K562 (cell line): Measurements from ENCODE around the gene GPATCH4. TPM values are rescaled to one million over a fixed set of nuclear protein-coding genes. Genes with fewer than 3 reads are reported as not detected.
A peak's percentile ranks its signal among the peaks of the same experiment; 100 is the strongest.

Experiments
- ARHGAP35 ChIP-seq: fragments of 450-650 bp; IDR thresholded peaks from 2 replicates; pipeline ENCODE4 v1.6.1; 2018; ENCODE audit not compliant: partially characterized antibody
- ARNT ChIP-seq, 2 experiments: fragments of 450-650 bp; IDR thresholded peaks; 2 replicates each; pipeline ENCODE4 v1.6.1; 2016; ENCODE audit warnings: mild to moderate bottlenecking in 1 of 2
- CLOCK ChIP-seq: fragments of 250-450 bp; sonication (Bioruptor Pico); IDR thresholded peaks from 2 replicates; pipeline ENCODE4 v1.4.0; 2020; ENCODE audit warnings: mild to moderate bottlenecking, moderate library complexity, borderline replicate concordance
- CREBBP ChIP-seq: IDR thresholded peaks from one replicate; pipeline ENCODE4 v1.6.1; 2012; ENCODE audit warnings: low read depth, mild to moderate bottlenecking, control low read depth, inconsistent platforms, low read length
- FOXK1 ChIP-seq: sonication (generic); formaldehyde crosslinking; IDR thresholded peaks from 2 replicates; pipeline ENCODE4 v1.8.0; 2022; ENCODE audit warnings: missing genetic modification reagents, mild to moderate bottlenecking, borderline replicate concordance
- HMBOX1 ChIP-seq: sonication (generic); IDR thresholded peaks from 2 replicates; pipeline ENCODE4 v1.6.1; 2016
- HSF4 ChIP-seq: fragments of 250-450 bp; sonication (Bioruptor Pico); IDR thresholded peaks from 2 replicates; pipeline ENCODE4 v2.1.2; 2022; ENCODE audit warnings: mild to moderate bottlenecking, moderate library complexity, borderline replicate concordance
- ILK ChIP-seq: fragments of 450-650 bp; IDR thresholded peaks from 2 replicates; pipeline ENCODE4 v1.6.1; 2016; ENCODE audit warnings: missing genetic modification characterization, low read depth, mild to moderate bottlenecking, missing compliant biosample characterization, moderate library complexity, borderline replicate concordance
- KDM1A ChIP-seq, 2 experiments: fragments of 450-650 bp; IDR thresholded peaks; 2 replicates each; pipeline ENCODE4 v1.6.1; 2016; ENCODE audit warnings: mild to moderate bottlenecking in 2 of 2
- NBN ChIP-seq: fragments of 450-650 bp; IDR thresholded peaks from 2 replicates; pipeline ENCODE4 v1.6.1; 2016; ENCODE audit warnings: low read depth, mild to moderate bottlenecking
- NR2C1 ChIP-seq, 2 experiments: fragments of 450-650 bp; IDR thresholded peaks; 2 replicates each; pipeline ENCODE4 v1.6.1; 2017; ENCODE audit warnings: mild to moderate bottlenecking in 2 of 2, antibody characterized with exemption in 1 of 2, inconsistent platforms in 1 of 2, missing compliant biosample characterization in 1 of 2, missing genetic modification characterization in 1 of 2
- NR4A1 ChIP-seq, 2 experiments: fragments of 250-450 bp in 1 of 2; fragments of 450-650 bp in 1 of 2; sonication (Bioruptor Pico) in 1 of 2; IDR thresholded peaks; 2 replicates each; pipeline versions ENCODE4 v1.4.0 to v1.6.1; 2016 to 2020; ENCODE audit warnings: mild to moderate bottlenecking in 2 of 2, missing compliant biosample characterization in 1 of 2, missing genetic modification characterization in 1 of 2, moderate library complexity in 1 of 2
- NUFIP1 ChIP-seq: fragments of 450-650 bp; IDR thresholded peaks from 2 replicates; pipeline ENCODE4 v1.6.1; 2018; ENCODE audit not compliant: partially characterized antibody
- PCBP1 ChIP-seq: fragments of 200-400 bp; formaldehyde crosslinking; IDR thresholded peaks from 2 replicates; pipeline ENCODE4 v1.6.1; 2018; ENCODE audit warnings: mild to moderate bottlenecking, low read depth, low read length; ENCODE audit not compliant: poor library complexity, severe bottlenecking
- PKNOX1 ChIP-seq: fragments of 450-650 bp; IDR thresholded peaks from 2 replicates; pipeline ENCODE4 v1.6.1; 2016
- PPARD ChIP-seq: fragments of 250-450 bp; sonication (Bioruptor Pico); IDR thresholded peaks from 2 replicates; pipeline ENCODE4 v1.8.0; 2022; ENCODE audit warnings: inconsistent platforms, mild to moderate bottlenecking, moderate library complexity
- ZKSCAN1 ChIP-seq: fragments of 150-350 bp; IDR thresholded peaks from 2 replicates; pipeline ENCODE4 v1.6.1; 2016; ENCODE audit warnings: low read depth, low read length
- ZNF143 ChIP-seq: sonication (generic); formaldehyde crosslinking; IDR thresholded peaks from 2 replicates; pipeline ENCODE4 v1.9.0; 2022; ENCODE audit warnings: mild to moderate bottlenecking, missing genetic modification reagents
- ZNF174 ChIP-seq: fragments of 250-450 bp; sonication (Bioruptor Pico); IDR thresholded peaks from 2 replicates; pipeline ENCODE4 v1.4.0; 2020; ENCODE audit warnings: mild to moderate bottlenecking
- ZNF263 ChIP-seq: sonication (generic); formaldehyde crosslinking; IDR thresholded peaks from 2 replicates; pipeline ENCODE4 v1.8.0; 2022; ENCODE audit warnings: mild to moderate bottlenecking, missing genetic modification reagents, borderline replicate concordance
- ZNF707 ChIP-seq: fragments of 250-450 bp; sonication (Bioruptor Pico); conservative IDR thresholded peaks from 2 replicates; pipeline ENCODE4 v1.8.0; 2022; ENCODE audit warnings: inconsistent platforms, mild to moderate bottlenecking, moderate library complexity
- ZNF717 ChIP-seq: fragments of 250-450 bp; sonication (Bioruptor Pico); IDR thresholded peaks from 2 replicates; pipeline ENCODE4 v1.5.0; 2021
- ZNF766 ChIP-seq: fragments of 200-800 bp; sonication (Bioruptor generic); conservative IDR thresholded peaks from 2 replicates; pipeline ENCODE4 v1.6.1; 2016; ENCODE audit warnings: missing genetic modification characterization, missing compliant biosample characterization
- polyA plus RNA-seq, 8 experiments: library from polyadenylated mRNA; depleted of rRNA in 4 of 8; stranded (reverse) in 5 of 8; unstranded in 3 of 8; fragments of >200 nt; fragmentation: Nextera tagmentation in 2 of 8; fragmentation: Illumina TruSeq in 1 of 8; extraction: Ambion mirVana in 2 of 8; extraction: Trizol in 1 of 8; gene quantifications; 2 replicates each; pipeline versions ENCODE4 v1.2.1 to v1.2.3, GENCODE V29; 2011 to 2014; ENCODE audit warnings: inconsistent platforms in 1 of 8, missing spikeins in 1 of 8
- total RNA-seq, 7 experiments: library from RNA; depleted of rRNA in 6 of 7; stranded (reverse); fragments of >200 nt in 6 of 7; fragmentation: Illumina TruSeq in 2 of 7; extraction: Trizol in 2 of 7; gene quantifications; 2 replicates each; pipeline versions ENCODE4 v1.2.1 to v1.2.3, GENCODE V29; 2011 to 2021; ENCODE audit warnings: low replicate concordance in 1 of 7
- TF ChIP-seq, protein P1 (sequence below): sonication (generic); formaldehyde crosslinking; IDR thresholded peaks from 2 replicates; pipeline ENCODE4 v1.8.0; 2022; ENCODE audit warnings: mild to moderate bottlenecking, missing genetic modification reagents

Gene GPATCH4
- total and polyA plus RNA-seq, 9 of the 15 experiments (the other 6 are each of a cell fraction or from before 2014, with no cell fraction given), result 43.7 to 105 (median 76.5) TPM

DNA sequence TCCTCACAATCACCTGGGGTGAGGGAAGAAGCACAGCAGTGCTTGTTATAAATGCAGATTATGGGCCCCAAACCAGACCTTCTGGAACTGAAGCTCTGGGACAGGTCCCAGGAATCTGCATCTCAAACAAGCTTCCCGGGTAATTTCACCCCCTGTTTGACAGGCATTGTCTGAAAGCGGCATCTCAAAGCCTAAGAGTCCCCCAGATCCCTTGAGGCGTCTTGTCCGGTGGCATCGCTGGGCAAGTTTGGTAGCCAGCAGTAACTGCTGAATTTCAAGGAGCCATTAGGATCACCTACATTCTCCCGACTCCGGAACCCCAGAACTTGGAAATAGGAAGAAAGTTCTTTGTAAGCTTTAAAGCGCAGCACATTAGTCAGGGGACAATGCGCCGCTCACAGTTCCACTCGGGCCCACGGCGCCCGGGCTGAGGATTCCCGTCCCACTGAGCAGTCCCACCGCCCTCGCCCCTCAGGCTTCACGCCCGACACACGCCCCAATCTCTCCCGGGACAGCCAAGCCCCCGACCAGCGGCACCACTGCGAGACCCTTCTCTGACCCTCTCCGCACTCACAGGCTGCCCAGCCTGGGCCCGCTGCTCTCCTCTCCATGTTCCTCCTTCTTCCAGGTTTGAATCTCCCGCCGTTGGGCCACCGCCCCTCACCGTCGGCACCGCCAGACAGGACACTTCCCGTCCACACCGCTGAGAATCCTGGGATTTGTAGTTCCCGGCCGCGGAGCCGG, 29.2 kb downstream of the GPATCH4 start, which contains the start of gene IQGAP3 (continued):
- no peak for TF ChIP-seq ZNF766 (CRISPR knock-in tag)
- no peak for TF ChIP-seq NR4A1 (CRISPR knock-in tag; IDR thresholded peaks at IDR 0.05)
- no peak for TF ChIP-seq NR4A1 (tag; IDR thresholded peaks at IDR 0.05)
- TF ChIP-seq NR2C1 (IDR thresholded peaks at IDR 0.05), result no peak
- TF ChIP-seq NR2C1 (tag; IDR thresholded peaks at IDR 0.05), result peak; percentile 58
- no peak for TF ChIP-seq CLOCK (CRISPR knock-in tag)
- no peak for TF ChIP-seq PKNOX1
- TF ChIP-seq KDM1A (IDR thresholded peaks at IDR 0.05), result no peak
- TF ChIP-seq ZNF174 (CRISPR knock-in tag), result no peak
- no peak for TF ChIP-seq ILK (tag)
- no peak for TF ChIP-seq NBN
- TF ChIP-seq PPARD, result no peak
- peak; percentile 94 for TF ChIP-seq ZNF143 (CRISPR knock-in tag)
- no peak for TF ChIP-seq NUFIP1
- no peak for TF ChIP-seq ZKSCAN1
- no peak for TF ChIP-seq FOXK1 (CRISPR knock-in tag)
- TF ChIP-seq PCBP1, result no peak
- no peak for TF ChIP-seq ARHGAP35
- TF ChIP-seq HSF4, result no peak
- TF ChIP-seq, protein P1, sequence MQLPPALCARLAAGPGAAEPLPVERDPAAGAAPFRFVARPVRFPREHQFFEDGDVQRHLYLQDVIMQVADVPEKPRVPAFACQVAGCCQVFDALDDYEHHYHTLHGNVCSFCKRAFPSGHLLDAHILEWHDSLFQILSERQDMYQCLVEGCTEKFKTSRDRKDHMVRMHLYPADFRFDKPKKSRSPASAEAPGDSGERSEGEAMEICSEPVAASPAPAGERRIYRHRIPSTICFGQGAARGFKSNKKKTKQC (CRISPR knock-in tag), result no peak; the same call in 1 of the 2 replicates
- no peak for TF ChIP-seq ZNF263
- TF ChIP-seq ARNT (IDR thresholded peaks at IDR 0.05), result no peak
- TF ChIP-seq ZNF707 (CRISPR knock-in tag), result no peak
- no peak for TF ChIP-seq CREBBP
- no peak for TF ChIP-seq HMBOX1
- no peak for TF ChIP-seq ZNF717 (CRISPR knock-in tag)
